Esophagus muscularis mucosa (tissue), 4 donors: ENCODE data around the gene ZNF280B. TPM values are rescaled to one million over a fixed set of nuclear protein-coding genes. Genes with fewer than 3 reads are reported as not detected.
"Not testable (repeated sequence)": the region's sequence is repeated elsewhere in the genome, so short reads cannot be mapped to it uniquely, and the experiment has no call there.

Experiments
- DNase-seq: peaks from one replicate; pipeline ENCODE4 v3.0.0-alpha.2; 2017; ENCODE audit errors: extremely low spot score
- H3K27ac ChIP-seq, 4 donors: fragments of 200-600 bp; sonication (generic); replicated peaks in 1 of 4; 1 replicate in 3 of 4; 2 replicates in 1 of 4; pipeline ENCODE4 v1.5.1; 2016 to 2019; ENCODE audit warnings: mild to moderate bottlenecking in 1 of 4
- H3K27me3 ChIP-seq, 4 donors: fragments of 200-600 bp; sonication (generic); one replicate each; pipeline versions ENCODE4 v1.5.1 to v1.6.0; 2016 to 2019
- H3K36me3 ChIP-seq, 4 donors: fragments of 200-600 bp; sonication (generic); one replicate each; pipeline ENCODE4 v1.5.1; 2016 to 2019
- H3K4me1 ChIP-seq, 4 donors: fragments of 200-600 bp; sonication (generic); one replicate each; pipeline ENCODE4 v1.5.1; 2016 to 2019
- H3K4me3 ChIP-seq, 4 donors: fragments of 200-600 bp; sonication (generic); 1 replicate in 2 of 4; 2 replicates in 2 of 4; pipeline ENCODE4 v1.5.1; 2016 to 2019; ENCODE audit warnings: mild to moderate bottlenecking in 4 of 4, moderate library complexity in 1 of 4
- H3K9me3 ChIP-seq, 4 donors: fragments of 200-600 bp; sonication (generic); 1 replicate in 3 of 4; 2 replicates in 1 of 4; pipeline ENCODE4 v1.5.1; 2016 to 2019
- CTCF ChIP-seq, 3 experiments: fragments of 200-600 bp in 2 of 3; fragments of 450-650 bp in 1 of 3; sonication (generic) in 2 of 3; IDR thresholded peaks; one replicate each; pipeline ENCODE4 v1.5.1; 2017 to 2019; ENCODE audit warnings: antibody characterized with exemption in 3 of 3, mild to moderate bottlenecking in 2 of 3, moderate library complexity in 1 of 3
- EP300 ChIP-seq: sonication (generic); formaldehyde crosslinking; IDR thresholded peaks from one replicate; pipeline ENCODE4 v1.6.1; 2017; ENCODE audit warnings: antibody characterized with exemption
- POLR2A ChIP-seq: fragments of 450-650 bp; IDR thresholded peaks from one replicate; pipeline ENCODE4 v1.6.1; 2017; ENCODE audit warnings: antibody characterized with exemption, moderate library complexity, mild to moderate bottlenecking, low read depth
- POLR2AphosphoS5 ChIP-seq, 2 donors: sonication (generic); formaldehyde crosslinking; IDR thresholded peaks; one replicate each; pipeline ENCODE4 v1.6.1; 2017; ENCODE audit warnings: antibody characterized with exemption in 2 of 2
- WGBS: methylation state at CpG from one replicate; pipeline ENCODE4 v1.1.5; 2018; 5-methylcytosine and 5-hydroxymethylcytosine counted together
- intact Hi-C: fragments of 100-400 bp; cut with DNase I; formaldehyde crosslinking; loops from one replicate; pipeline ENCODE4 v1.15.1; 2023
- total RNA-seq, 4 donors: library from RNA; depleted of rRNA; stranded (reverse); fragments of >200 nt; gene quantifications; one replicate each; pipeline versions ENCODE4 v1.1.0 to v1.2.1, GENCODE V29; 2016

ZNF280B gene
- total RNA-seq, 4 donors from 2014 or later = 0.33 to 0.71 (median 0.55) TPM

GRCh38 chr22:22446517-22446916 lies 62.0 kb downstream of the ZNF280B start:
- no peak for TF ChIP-seq POLR2AphosphoS5 (IDR thresholded peaks at IDR 0.05)
- no peak for TF ChIP-seq EP300
- no peak for TF ChIP-seq CTCF (IDR thresholded peaks at IDR 0.05)
- no peak for TF ChIP-seq POLR2A
- 41% methylated on average over 2 of the region's 2 CpGs for WGBS
- H3K27ac ChIP-seq = no peak overlapping the region
- H3K4me1 ChIP-seq = no peaks in the 10 kb centered on the region
- DNase-seq = no peak
- H3K9me3 ChIP-seq = peaks cover 0 to 10% (median 0%) of the 10 kb centered on the region in 4 donors
- intact Hi-C loops = no loop called here
- H3K36me3 ChIP-seq = no peaks in the 10 kb centered on the region
- no peak overlapping the region for H3K4me3 ChIP-seq
- peaks cover 0 to 36% (median 0%) of the 10 kb centered on the region in 4 donors for H3K27me3 ChIP-seq

- H3K36me3 ChIP-seq, H3K4me3 ChIP-seq, H3K4me1 ChIP-seq, DNase-seq, H3K27ac ChIP-seq, intact Hi-C loops: not testable (repeated sequence)
- peaks cover 0 to 44% (median 0%) of the 10 kb centered on the region in 4 donors for H3K27me3 ChIP-seq
- 76% methylated on average over 5 of the region's 5 CpGs for WGBS
- peaks cover 0 to 10% (median 0%) of the 10 kb centered on the region in 4 donors for H3K9me3 ChIP-seq
Observed at GRCh38 chr22:22444007-22444589, 64.4 kb downstream of the ZNF280B start.

GRCh38 chr22:22442928-22443709 lies 65.4 kb downstream of the ZNF280B start:
- Histone ChIP-seq H3K4me3 (no peak overlapping the region), H3K36me3 (no peaks in the 10 kb centered on the region), H3K27ac (no peak overlapping the region), H3K27me3 (peaks cover 0 to 45% (median 0%) of the 10 kb centered on the region in 4 donors), H3K9me3 (peaks cover 0 to 10% (median 0%) of the 10 kb centered on the region in 4 donors), H3K4me1 (no peaks in the 10 kb centered on the region)
- 85% methylated on average over 7 of the region's 7 CpGs for WGBS
- DNase-seq = no peak
- intact Hi-C loops = no loop called here
- no peak for TF ChIP-seq POLR2AphosphoS5 (IDR thresholded peaks at IDR 0.05)
- no peak for TF ChIP-seq POLR2A
- no peak for TF ChIP-seq EP300
- no peak for TF ChIP-seq CTCF (IDR thresholded peaks at IDR 0.05)

GRCh38 chr22:22441626-22442025 lies 66.9 kb downstream of the ZNF280B start:
- peaks cover 0 to 51% (median 0%) of the 10 kb centered on the region in 4 donors for H3K27me3 ChIP-seq

GRCh38 chr22:22440188-22440587 lies 68.4 kb downstream of the ZNF280B start:
- peaks cover 0 to 55% (median 0%) of the 10 kb centered on the region in 4 donors for H3K27me3 ChIP-seq
- 94% methylated on average over 1 of the region's 1 CpG for WGBS
- H3K27ac ChIP-seq = no peak overlapping the region
- H3K4me3 ChIP-seq = no peak overlapping the region
- DNase-seq = no peak
- H3K36me3 ChIP-seq = no peaks in the 10 kb centered on the region
- intact Hi-C loops = no loop called here
- peaks cover 0 to 10% (median 0%) of the 10 kb centered on the region in 4 donors for H3K9me3 ChIP-seq
- TF ChIP-seq EP300 = no peak
- TF ChIP-seq POLR2AphosphoS5 (IDR thresholded peaks at IDR 0.05) = no peak
- TF ChIP-seq POLR2A = no peak
- TF ChIP-seq CTCF (IDR thresholded peaks at IDR 0.05) = no peak
- H3K4me1 ChIP-seq = no peaks in the 10 kb centered on the region

More at GRCh38 chr22:22441626-22442025, 66.9 kb downstream of the ZNF280B start:
- H3K36me3 ChIP-seq, H3K4me3 ChIP-seq, H3K27ac ChIP-seq, DNase-seq, H3K4me1 ChIP-seq, intact Hi-C loops: not testable (repeated sequence)
- no CpG with 5 or more reads among the region's 28 CpGs for WGBS
- H3K9me3 ChIP-seq = peaks cover 0 to 10% (median 0%) of the 10 kb centered on the region in 4 donors

Other genes starting within 250 kb of the ZNF280B start
- gene ZNF280A, start 11.5 kb upstream of the ZNF280B start, total RNA-seq = not detected
- not detected for gene PRAME, start 50.5 kb upstream of the ZNF280B start, total RNA-seq
- not detected for gene GGTLC2, start 135.9 kb upstream of the ZNF280B start, total RNA-seq